ENCODE results near the gene NUMBL.
"Not testable (repeated sequence)": the region's sequence is repeated elsewhere in the genome, so short reads cannot be mapped to it uniquely, and the experiment has no call there.

DNA sequence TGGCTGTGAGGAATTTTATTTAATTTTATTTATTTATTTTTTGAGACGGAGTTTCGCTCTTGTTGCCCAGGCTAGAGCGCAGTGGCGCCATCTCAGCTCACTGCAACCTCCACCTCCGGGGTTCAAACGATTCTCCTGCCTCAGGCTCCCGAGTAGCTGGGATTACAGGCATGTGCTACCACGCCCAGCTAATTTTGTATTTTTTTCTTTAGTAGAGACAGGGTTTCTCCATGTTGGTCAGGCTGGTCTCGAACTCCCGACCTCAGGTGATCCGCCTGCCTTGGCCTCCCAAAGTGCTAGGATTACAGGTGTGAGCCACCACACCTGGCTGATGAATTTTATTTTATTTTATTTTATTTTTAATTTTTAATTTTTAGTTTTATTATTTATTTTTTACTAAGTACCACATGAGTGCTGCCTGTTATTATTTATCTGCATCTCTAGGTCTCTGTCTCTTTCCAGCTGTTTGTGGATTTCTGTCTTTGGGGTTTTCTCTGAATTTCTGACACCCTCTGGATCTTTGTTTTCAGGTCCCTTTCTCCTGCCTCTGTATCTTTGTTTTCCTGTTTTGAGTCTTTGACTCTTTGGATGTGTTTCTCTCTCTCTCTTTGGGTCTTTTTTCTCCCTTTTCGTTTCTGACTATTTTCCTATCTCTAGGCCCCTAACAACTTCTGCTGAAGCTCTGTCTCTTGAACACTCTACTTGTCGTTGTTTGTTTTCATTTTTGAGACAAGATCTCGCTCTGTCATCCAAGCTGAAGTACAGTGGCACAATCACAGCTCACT lies 65.9 kb downstream of the NUMBL start:
- TF ChIP-seq, protein P1, sequence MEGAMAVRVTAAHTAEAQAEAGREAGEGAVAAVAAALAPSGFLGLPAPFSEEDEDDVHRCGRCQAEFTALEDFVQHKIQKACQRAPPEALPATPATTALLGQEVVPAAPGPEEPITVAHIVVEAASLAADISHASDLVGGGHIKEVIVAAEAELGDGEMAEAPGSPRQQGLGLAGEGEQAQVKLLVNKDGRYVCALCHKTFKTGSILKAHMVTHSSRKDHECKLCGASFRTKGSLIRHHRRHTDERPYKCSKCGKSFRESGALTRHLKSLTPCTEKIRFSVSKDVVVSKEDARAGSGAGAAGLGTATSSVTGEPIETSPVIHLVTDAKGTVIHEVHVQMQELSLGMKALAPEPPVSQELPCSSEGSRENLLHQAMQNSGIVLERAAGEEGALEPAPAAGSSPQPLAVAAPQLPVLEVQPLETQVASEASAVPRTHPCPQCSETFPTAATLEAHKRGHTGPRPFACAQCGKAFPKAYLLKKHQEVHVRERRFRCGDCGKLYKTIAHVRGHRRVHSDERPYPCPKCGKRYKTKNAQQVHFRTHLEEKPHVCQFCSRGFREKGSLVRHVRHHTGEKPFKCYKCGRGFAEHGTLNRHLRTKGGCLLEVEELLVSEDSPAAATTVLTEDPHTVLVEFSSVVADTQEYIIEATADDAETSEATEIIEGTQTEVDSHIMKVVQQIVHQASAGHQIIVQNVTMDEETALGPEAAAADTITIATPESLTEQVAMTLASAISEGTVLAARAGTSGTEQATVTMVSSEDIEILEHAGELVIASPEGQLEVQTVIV (CRISPR knock-in tag; IDR thresholded peaks at IDR 0.05; ENCODE audit: borderline replicate concordance): not testable (repeated sequence)
- TF ChIP-seq PCBP2 (IDR thresholded peaks at IDR 0.05; ENCODE audit: low read depth, low read length, poor library complexity, severe bottlenecking); ZNF347 (CRISPR knock-in tag; IDR thresholded peaks at IDR 0.05; ENCODE audit: low read depth); SP1 (CRISPR knock-in tag; IDR thresholded peaks at IDR 0.05); CBFA2T3 (IDR thresholded peaks at IDR 0.05); NFRKB (IDR thresholded peaks at IDR 0.05; ENCODE audit: low read depth); ETV6 (IDR thresholded peaks at IDR 0.05; ENCODE audit: borderline replicate concordance in 1 of 2, low read depth in 2 of 2, low read length in 1 of 2); ETV6 (CRISPR knock-in tag; IDR thresholded peaks at IDR 0.05; ENCODE audit: borderline replicate concordance): not testable (repeated sequence)
- TF ChIP-seq, protein P2, sequence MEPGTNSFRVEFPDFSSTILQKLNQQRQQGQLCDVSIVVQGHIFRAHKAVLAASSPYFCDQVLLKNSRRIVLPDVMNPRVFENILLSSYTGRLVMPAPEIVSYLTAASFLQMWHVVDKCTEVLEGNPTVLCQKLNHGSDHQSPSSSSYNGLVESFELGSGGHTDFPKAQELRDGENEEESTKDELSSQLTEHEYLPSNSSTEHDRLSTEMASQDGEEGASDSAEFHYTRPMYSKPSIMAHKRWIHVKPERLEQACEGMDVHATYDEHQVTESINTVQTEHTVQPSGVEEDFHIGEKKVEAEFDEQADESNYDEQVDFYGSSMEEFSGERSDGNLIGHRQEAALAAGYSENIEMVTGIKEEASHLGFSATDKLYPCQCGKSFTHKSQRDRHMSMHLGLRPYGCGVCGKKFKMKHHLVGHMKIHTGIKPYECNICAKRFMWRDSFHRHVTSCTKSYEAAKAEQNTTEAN (CRISPR knock-in tag; IDR thresholded peaks at IDR 0.05): not testable (repeated sequence)
- TF ChIP-seq, protein P3, sequence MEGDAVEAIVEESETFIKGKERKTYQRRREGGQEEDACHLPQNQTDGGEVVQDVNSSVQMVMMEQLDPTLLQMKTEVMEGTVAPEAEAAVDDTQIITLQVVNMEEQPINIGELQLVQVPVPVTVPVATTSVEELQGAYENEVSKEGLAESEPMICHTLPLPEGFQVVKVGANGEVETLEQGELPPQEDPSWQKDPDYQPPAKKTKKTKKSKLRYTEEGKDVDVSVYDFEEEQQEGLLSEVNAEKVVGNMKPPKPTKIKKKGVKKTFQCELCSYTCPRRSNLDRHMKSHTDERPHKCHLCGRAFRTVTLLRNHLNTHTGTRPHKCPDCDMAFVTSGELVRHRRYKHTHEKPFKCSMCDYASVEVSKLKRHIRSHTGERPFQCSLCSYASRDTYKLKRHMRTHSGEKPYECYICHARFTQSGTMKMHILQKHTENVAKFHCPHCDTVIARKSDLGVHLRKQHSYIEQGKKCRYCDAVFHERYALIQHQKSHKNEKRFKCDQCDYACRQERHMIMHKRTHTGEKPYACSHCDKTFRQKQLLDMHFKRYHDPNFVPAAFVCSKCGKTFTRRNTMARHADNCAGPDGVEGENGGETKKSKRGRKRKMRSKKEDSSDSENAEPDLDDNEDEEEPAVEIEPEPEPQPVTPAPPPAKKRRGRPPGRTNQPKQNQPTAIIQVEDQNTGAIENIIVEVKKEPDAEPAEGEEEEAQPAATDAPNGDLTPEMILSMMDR (IDR thresholded peaks at IDR 0.05 in 2 of 3, conservative IDR thresholded peaks at IDR 0.05 in 1 of 3; ENCODE audit: insufficient read depth in 2 of 3, low read depth in 1 of 3, low read length in 3 of 3): not testable (repeated sequence)
- TF ChIP-seq, protein P4, sequence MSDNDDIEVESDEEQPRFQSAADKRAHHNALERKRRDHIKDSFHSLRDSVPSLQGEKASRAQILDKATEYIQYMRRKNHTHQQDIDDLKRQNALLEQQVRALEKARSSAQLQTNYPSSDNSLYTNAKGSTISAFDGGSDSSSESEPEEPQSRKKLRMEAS (CRISPR knock-in tag; IDR thresholded peaks at IDR 0.05): not testable (repeated sequence)

Data from K562 (cell line).